ENCODE measurements around the gene TENT5A.

GRCh38 chr6:81700414-81700813 is 52.1 kb downstream of the TENT5A start:
- no peak for TF ChIP-seq CTCF (IDR thresholded peaks at IDR 0.05)
- TF ChIP-seq POLR2A (IDR thresholded peaks at IDR 0.05), result no peak
- no peak for TF ChIP-seq POLR2AphosphoS5 (IDR thresholded peaks at IDR 0.05)
- TF ChIP-seq EP300 (IDR thresholded peaks at IDR 0.05), result no peak

Measured in stomach (tissue), 4 donors.